GM21526 (cell line): Measurements from ENCODE around the gene MYH6.

Experiments
- ATAC-seq: cut with Tn5 transposase; IDR thresholded peaks from one replicate; pipeline ENCODE4 v1.9.1; 2021; ENCODE audit warnings: moderate library complexity; ENCODE audit not compliant: unreplicated experiment, low FRiP score

MYH6 gene

GRCh38 chr14:23360496-23360895 lies 47.6 kb downstream of the MYH6 start:
- no peak for ATAC-seq

GRCh38 chr14:23359722-23360447 lies 48.2 kb downstream of the MYH6 start:
- no peak for ATAC-seq

DNA sequence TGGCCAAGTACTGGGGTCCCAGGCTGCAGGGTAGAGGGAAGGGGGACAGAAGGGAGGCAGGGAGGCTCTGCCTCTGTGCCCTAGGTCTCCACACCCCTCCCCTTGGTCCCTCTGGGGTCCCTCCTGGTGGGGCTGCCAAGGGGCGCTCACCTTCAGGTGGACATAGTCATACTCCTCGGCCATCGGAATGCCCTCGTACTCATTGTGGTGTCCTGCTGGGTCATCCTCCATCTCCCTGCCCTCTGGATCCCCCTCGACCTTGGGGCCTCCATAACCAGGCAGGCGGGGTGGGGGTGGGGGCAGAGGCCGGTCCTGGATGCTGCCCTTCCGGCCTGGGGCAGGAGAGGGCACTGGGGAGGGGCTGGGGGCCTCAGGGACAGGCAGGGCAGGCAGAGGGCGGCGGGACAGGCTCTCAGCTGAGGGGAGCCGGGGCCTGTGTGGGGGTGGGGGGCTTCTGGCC lies 48.9 kb downstream of the MYH6 start:
- ATAC-seq: no peak

GRCh38 chr14:23358553-23359166 lies 49.4 kb downstream of the MYH6 start:
- ATAC-seq: no peak

DNA sequence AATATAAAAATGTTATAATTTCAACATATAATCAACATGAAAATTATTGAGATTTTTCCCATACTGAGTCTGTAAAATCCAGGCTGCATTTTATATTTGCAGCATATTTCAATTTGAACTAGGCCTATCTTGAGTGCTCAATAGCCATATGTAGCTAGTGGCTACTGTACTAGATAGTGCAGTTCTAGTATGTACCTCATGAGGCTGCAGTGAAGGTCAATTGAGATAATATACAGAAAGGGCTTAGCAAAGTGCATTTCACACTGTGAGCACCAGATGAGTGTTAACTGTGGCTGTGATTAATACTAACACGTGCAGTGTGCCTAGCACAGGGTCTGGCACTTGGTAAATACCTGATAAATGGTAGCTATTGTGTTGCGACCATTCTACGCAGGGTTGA lies 50.0 kb downstream of the MYH6 start:
- ATAC-seq: no peak

- no peak for ATAC-seq
Measured at GRCh38 chr14:23357261-23357660, 50.8 kb downstream of the MYH6 start.

GRCh38 chr14:23356662-23357061 lies 51.4 kb downstream of the MYH6 start:
- no peak for ATAC-seq

DNA sequence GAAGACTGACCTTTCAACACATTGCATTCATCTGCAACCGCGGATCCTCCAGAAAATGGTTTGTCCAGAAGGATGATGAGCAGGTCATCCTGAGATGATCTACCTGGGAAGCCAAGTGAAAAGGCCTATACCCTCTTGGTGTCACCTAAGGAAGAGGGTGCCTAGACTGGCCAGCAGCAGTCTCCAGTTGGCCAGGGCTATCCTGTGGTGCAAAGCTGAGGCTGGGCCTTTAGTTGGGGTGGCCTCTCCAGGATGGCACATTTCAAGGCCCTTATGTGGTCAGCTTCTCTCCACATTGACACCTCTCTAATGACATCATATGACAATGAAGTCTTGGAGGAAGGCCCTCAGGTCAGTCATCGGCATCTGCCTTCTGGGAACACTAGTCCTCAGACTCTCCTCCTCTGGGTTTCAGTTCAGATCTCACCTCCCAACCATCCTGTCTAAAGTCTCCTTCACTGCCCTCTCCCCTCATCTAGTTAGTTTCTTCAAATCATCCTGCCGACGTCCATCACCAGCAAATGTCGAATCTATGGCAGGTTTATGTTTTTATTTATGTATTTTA lies 52.1 kb downstream of the MYH6 start:
- no peak for ATAC-seq

DNA sequence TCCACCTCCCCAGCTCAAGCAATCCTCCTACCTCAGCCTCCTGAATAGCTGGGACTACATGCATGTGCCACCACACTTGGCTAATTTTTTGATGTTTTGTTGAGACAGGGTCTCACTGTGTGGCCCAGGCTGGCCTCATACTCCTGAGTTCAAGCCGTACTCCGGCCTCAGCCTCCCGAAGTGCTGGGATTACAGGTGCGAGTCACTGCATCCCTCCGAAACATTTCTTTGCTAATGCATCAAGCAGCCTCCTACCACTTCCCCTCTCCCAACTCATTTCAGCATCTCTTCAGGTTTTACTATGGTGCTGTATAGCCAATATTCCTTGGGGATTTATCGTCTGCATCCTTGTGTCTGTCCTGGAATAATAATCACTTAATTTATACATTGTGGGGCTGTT lies 53.1 kb downstream of the MYH6 start:
- no peak for ATAC-seq

GRCh38 chr14:23353433-23353780 lies 54.7 kb downstream of the MYH6 start:
- ATAC-seq: no peak

DNA sequence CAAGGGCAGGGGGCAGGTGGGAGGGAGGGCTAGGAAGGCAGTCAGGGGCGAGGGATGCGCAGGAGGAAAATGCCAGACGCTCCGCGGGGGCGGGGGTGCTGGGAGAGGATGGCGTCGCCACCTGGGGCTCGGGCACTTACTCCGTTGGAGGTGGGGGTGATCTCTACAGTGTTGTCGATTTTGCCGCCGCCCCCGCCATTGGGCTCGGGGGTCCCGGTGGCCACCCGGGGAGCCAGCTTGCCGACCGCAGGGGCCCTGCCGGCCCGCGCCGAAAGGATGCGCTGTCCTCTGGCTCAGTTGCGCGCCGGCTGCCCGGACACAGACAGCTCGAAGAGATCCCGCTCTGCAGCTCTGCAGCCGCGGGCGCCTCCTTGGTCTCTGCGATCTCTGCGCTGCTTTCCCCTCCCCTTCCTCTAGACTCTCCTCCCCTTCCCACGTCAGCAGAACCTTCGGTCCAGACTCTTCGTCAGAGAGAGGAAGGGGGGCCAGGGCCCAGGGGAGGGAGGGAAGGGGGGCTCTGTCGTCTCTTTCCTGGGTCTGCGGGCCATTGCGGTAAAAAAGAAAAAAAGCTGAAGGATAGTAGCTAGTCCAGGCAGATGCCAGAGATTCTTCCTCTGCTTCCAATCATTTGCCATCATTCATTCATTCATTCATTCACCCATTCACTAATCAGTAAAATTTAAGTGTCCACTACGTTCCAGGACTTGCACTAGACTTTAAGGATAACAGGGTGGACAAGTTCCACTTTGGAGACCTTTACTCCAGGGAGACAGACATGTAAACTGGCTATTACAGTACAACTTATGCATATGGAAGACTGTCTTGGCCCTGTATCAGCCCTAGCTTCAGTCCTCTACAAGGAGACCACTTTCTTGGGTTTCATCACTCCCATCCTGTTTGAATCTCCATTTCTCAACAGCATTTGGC lies 55.3 kb downstream of the MYH6 start, which contains the start of gene SLC22A17:
Gene SLC22A17 (minus strand): TSS at position 382 of the 927 bp plus-strand sequence.
- ATAC-seq: no peak

GRCh38 chr14:23351681-23352505 lies 56.2 kb downstream of the MYH6 start:
- ATAC-seq: no peak

GRCh38 chr14:23349156-23349845 lies 58.8 kb downstream of the MYH6 start:
- no peak for ATAC-seq

DNA sequence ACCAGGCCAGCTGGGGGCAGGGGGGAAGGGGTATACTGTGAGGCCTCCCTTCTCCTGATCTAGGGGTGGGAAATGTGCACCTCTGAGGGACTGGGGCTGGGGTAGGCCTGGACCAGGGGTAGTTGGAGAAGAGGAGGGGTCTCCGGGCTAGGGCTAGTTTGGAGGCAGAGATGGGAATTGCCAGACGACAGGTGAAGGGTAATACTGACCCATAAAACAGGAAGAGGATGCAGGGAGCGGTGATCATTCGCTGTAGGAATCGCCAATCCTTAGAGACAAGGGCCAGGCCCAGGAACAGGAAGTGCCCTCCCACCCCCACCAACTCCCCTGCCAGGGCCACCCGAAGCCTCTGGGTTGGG lies 59.8 kb downstream of the MYH6 start:
- no peak for ATAC-seq

DNA sequence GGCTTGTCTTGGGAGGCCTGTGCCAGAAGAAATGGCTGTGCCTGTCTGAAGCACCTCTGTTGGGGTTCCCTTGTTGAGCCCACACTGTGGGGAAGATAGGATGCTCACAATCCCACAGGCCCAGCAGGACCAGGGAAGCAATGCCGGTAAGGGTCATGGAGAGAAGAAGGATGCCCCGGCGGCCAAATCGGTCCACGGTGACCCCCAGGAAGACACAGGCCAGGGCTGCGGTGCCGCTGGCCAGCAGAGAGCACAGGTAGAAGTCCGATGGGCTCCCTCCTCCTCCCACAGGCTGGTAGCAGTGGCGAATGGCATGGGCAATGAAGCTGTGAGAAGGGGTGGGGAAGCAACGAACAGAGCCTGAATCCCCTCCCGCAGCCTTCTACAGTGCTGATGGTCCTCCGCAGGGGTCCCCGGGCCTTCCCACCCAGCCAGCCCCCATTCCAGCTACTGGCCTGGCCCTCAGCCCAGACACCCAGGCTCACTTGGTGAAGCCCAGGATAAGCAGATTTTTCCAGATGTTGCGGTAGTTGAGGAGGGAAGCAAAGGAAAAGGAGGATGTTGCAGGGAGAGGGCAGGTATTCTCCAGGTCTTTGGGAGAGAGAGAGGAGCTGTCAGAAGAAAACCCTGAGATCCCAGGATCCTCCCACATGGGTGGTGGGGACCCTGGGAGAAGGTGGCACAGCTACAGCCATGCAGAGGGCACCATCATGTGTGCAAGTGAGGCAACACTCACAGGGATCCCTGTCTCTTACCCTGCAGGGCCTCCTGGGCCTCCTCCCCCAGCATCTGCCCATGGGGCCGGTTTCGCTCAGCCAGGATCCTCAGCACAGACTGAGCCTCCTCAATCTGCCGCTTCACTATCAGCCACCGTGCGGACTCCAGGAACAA lies 60.4 kb downstream of the MYH6 start:
- no peak for ATAC-seq

GRCh38 chr14:23346693-23347405 lies 61.2 kb downstream of the MYH6 start:
- no peak for ATAC-seq

DNA sequence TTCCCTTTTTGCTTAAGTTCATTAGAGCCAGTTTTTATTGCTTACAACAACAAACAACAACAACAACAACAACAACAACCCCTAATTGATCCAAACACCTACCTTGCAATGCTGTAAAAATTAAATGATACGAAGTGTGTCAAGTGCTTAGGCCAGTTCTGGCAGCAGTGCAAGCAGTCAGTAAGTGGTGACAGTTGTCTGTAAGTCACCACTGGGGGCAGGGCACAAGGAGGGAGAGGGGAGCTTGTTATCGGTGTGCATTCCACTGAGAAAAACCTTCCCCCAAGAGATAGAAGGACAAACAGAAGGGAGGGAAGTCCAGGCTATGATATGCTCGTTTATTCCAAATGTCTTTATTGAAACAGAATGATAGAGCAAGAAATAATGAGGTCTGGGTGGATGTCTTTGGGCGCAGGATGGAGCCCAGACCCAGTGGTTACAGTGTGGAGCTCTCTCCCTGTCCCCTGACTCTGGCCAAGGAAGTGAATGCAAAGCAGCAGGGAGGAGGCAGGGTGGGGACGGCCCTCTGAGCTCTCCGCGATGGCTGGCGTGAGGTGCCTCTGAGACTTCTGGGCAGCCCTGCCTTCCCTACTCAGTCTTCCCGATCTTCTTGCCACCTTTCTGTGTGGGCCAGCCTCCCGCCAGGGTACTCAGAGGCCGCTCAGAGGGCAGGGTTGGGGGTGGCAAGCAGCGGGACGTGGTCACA lies 61.9 kb downstream of the MYH6 start:
- no peak for ATAC-seq
